Measurements from ENCODE around the gene POLH. TPM values are rescaled to one million over a fixed set of nuclear protein-coding genes. Genes with fewer than 3 reads are reported as not detected.
A peak's percentile ranks its signal among the peaks of the same experiment; 100 is the strongest.

POLH gene
- total RNA-seq, 2 experiments from 2014 or later: 67.3 to 93.5 TPM

- POLR2A ChIA-PET: interaction anchor here (0.6 kb wide), 1 partner anchor 176 kb away, joined by 3 read pairs; no protein-coding TSS in a partner anchor
- peaks cover 43% of the 10 kb centered on the region for H3K4me1 ChIP-seq (ENCODE audit: insufficient read depth, low read length, poor library complexity, severe bottlenecking)
- H3K9me3 ChIP-seq (ENCODE audit: low read length): no peaks in the 10 kb centered on the region
- peaks cover 43% of the 10 kb centered on the region for H3K36me3 ChIP-seq (ENCODE audit: insufficient read depth, low read length)
- no peaks in the 10 kb centered on the region for H4K20me1 ChIP-seq (ENCODE audit: insufficient read depth, low read length)
- TF ChIP-seq EZH2phosphoT487 (IDR thresholded peaks at IDR 0.05; ENCODE audit: borderline replicate concordance, low read depth, low read length) (no peak), CTCF (conservative IDR thresholded peaks at IDR 0.05; ENCODE audit: low read length) (no peak)
- peak overlapping the region; percentile 86; the same call in 1 of the 2 replicates for H2AFZ ChIP-seq (ENCODE audit: low read length)
- peaks cover 53% of the 10 kb centered on the region for H3K79me2 ChIP-seq (ENCODE audit: insufficient read depth, low read depth, low read length)
- BruUV-seq (replicated peaks): no TSS peak
- peak overlapping the region; percentile 72 for H3K27ac ChIP-seq (ENCODE audit: low read depth, low read length, poor library complexity, severe bottlenecking)
- peak overlapping the region; percentile 90 for H3K4me3 ChIP-seq (ENCODE audit: low read depth, low read length, poor library complexity, severe bottlenecking)
- intact Hi-C loops (cut with micrococcal nuclease; ENCODE audit: unreplicated experiment): loop anchor here (10.0 kb wide), 2 partner anchors 79 to 439 kb away; no protein-coding TSS in a partner anchor
- peak overlapping the region; percentile 83 for H3K4me2 ChIP-seq (ENCODE audit: low read length)
- CTCF ChIA-PET (ENCODE audit: unreplicated experiment): interaction anchor here (0.6 kb wide), 1 partner anchor 585 kb away, joined by 3 read pairs; no protein-coding TSS in a partner anchor
- H3K9me2 ChIP-seq (ENCODE audit: insufficient read depth, low read length): no peaks in the 10 kb centered on the region
- DNase-seq (ENCODE audit: low spot score): peak; percentile 26
These were observed 60.3 kb downstream of the POLH start for GRCh38 chr6:43636308-43636659.

GRCh38 chr6:43639984-43640800, 64.2 kb downstream of the POLH start:
- no peak for DNase-seq (ENCODE audit: low spot score)
- Histone ChIP-seq H3K27ac (ENCODE audit: low read depth, low read length, poor library complexity, severe bottlenecking) (no peak overlapping the region), H4K20me1 (ENCODE audit: insufficient read depth, low read length) (no peaks in the 10 kb centered on the region), H3K4me2 (ENCODE audit: low read length) (no peak overlapping the region), H3K79me2 (ENCODE audit: insufficient read depth, low read depth, low read length) (peaks cover 53% of the 10 kb centered on the region), H3K9me2 (ENCODE audit: insufficient read depth, low read length) (no peaks in the 10 kb centered on the region), H3K4me3 (ENCODE audit: low read depth, low read length, poor library complexity, severe bottlenecking) (no peak overlapping the region), H2AFZ (ENCODE audit: low read length) (no peak overlapping the region), H3K9me3 (ENCODE audit: low read length) (no peaks in the 10 kb centered on the region), H3K4me1 (ENCODE audit: insufficient read depth, low read length, poor library complexity, severe bottlenecking) (peaks cover 19% of the 10 kb centered on the region), H3K36me3 (ENCODE audit: insufficient read depth, low read length) (peaks cover 62% of the 10 kb centered on the region)
- POLR2A ChIA-PET: interaction anchor here (0.6 to 1.1 kb wide), 3 partner anchors 11 to 1759 kb away, joined by 3 read pairs; partner anchors contain the start of gene GTPBP2
- CTCF ChIA-PET (ENCODE audit: unreplicated experiment): no interaction called here
- TSS peak; percentile 20 for BruUV-seq (replicated peaks)
- TF ChIP-seq EZH2phosphoT487 (IDR thresholded peaks at IDR 0.05; ENCODE audit: borderline replicate concordance, low read depth, low read length) (no peak), CTCF (conservative IDR thresholded peaks at IDR 0.05; ENCODE audit: low read length) (no peak)
- intact Hi-C loops (cut with micrococcal nuclease; ENCODE audit: unreplicated experiment): loop anchor here (10.0 kb wide), 2 partner anchors 75 to 435 kb away; no protein-coding TSS in a partner anchor

Measured in OCI-LY7 (cell line).